Stimulated activated CD4-positive, alpha-beta T cell treated with anti-CD3 and anti-CD28 coated beads, Interleukin-4, amount 100 ng/mL, for 1 hour (primary cell): Measurements from ENCODE around the gene PLCXD1.
A peak's percentile ranks its signal among the peaks of the same experiment; 100 is the strongest.
"Not testable (repeated sequence)": the region's sequence is repeated elsewhere in the genome, so short reads cannot be mapped to it uniquely, and the experiment has no call there.

ENCODE experiments used
- DNase-seq: peaks from one replicate; pipeline ENCODE4 v3.0.0-alpha.2; 2020

Gene PLCXD1

GRCh38 chrX:295136-295535 is 14.0 kb downstream of the PLCXD1 start:
- no peak for DNase-seq

GRCh38 chrX:298993-299392 is 17.8 kb downstream of the PLCXD1 start:
- no peak for DNase-seq

GRCh38 chrX:300334-300733 is 19.2 kb downstream of the PLCXD1 start:
- no peak for DNase-seq

- DNase-seq: no peak
Measured at GRCh38 chrX:302975-303374, 21.8 kb downstream of the PLCXD1 start.

GRCh38 chrX:305781-306613 is 24.8 kb downstream of the PLCXD1 start:
- not testable (repeated sequence) for DNase-seq

- DNase-seq: not testable (repeated sequence)
Measured at GRCh38 chrX:306614-307251, 25.6 kb downstream of the PLCXD1 start.

- DNase-seq: no peak
Measured at GRCh38 chrX:307261-308111, 26.3 kb downstream of the PLCXD1 start.

- DNase-seq: no peak
Measured at GRCh38 chrX:308821-309520, 27.8 kb downstream of the PLCXD1 start.

GRCh38 chrX:310621-311155 is 29.5 kb downstream of the PLCXD1 start:
- DNase-seq: no peak

GRCh38 chrX:311156-312129 is 30.3 kb downstream of the PLCXD1 start:
- no peak for DNase-seq

- no peak for DNase-seq
Measured at GRCh38 chrX:312621-313331, 31.6 kb downstream of the PLCXD1 start.

GRCh38 chrX:313546-313945 is 32.4 kb downstream of the PLCXD1 start:
- no peak for DNase-seq

- no peak for DNase-seq
Measured at GRCh38 chrX:314049-314448, 32.9 kb downstream of the PLCXD1 start.

- no peak for DNase-seq
Measured at GRCh38 chrX:314781-315595, 33.8 kb downstream of the PLCXD1 start.

GRCh38 chrX:316351-317325 is 35.5 kb downstream of the PLCXD1 start:
- DNase-seq: no peak

- no peak for DNase-seq
Measured at GRCh38 chrX:317424-318067, 36.4 kb downstream of the PLCXD1 start.

GRCh38 chrX:318068-318738 is 37.0 kb downstream of the PLCXD1 start:
- peak; percentile 97 for DNase-seq
